Tibial nerve (tissue), 4 donors: Measurements from ENCODE around the gene FAM43A. TPM values are rescaled to one million over a fixed set of nuclear protein-coding genes. Genes with fewer than 3 reads are reported as not detected.

Experiments used
- DNase-seq, 2 donors: peaks; one replicate each; pipeline ENCODE4 v3.0.0-alpha.2; 2019; ENCODE audit warnings: low spot score in 2 of 2
- H3K27ac ChIP-seq, 4 donors: fragments of 200-600 bp; sonication (generic) in 3 of 4; one replicate each; pipeline ENCODE4 v1.5.1; 2017 to 2019; ENCODE audit warnings: mild to moderate bottlenecking in 1 of 4
- H3K27me3 ChIP-seq, 2 donors: fragments of 200-600 bp; sonication (generic) in 1 of 2; one replicate each; pipeline versions ENCODE4 v1.5.1 to v1.6.0; 2017 to 2019
- H3K36me3 ChIP-seq, 3 donors: fragments of 200-600 bp; sonication (generic); one replicate each; pipeline ENCODE4 v1.5.1; 2018 to 2019
- H3K4me1 ChIP-seq, 4 donors: fragments of 200-600 bp; sonication (generic) in 3 of 4; one replicate each; pipeline ENCODE4 v1.5.1; 2017 to 2019
- H3K4me3 ChIP-seq, 4 donors: fragments of 200-600 bp; sonication (generic) in 3 of 4; one replicate each; pipeline ENCODE4 v1.5.1; 2017 to 2019; ENCODE audit warnings: mild to moderate bottlenecking in 1 of 4, moderate library complexity in 1 of 4
- H3K9me3 ChIP-seq, 4 donors: fragments of 200-600 bp; sonication (generic) in 3 of 4; one replicate each; pipeline ENCODE4 v1.5.1; 2017 to 2019
- CTCF ChIP-seq, 5 experiments: fragments of 200-600 bp in 3 of 5; fragments of 450-650 bp in 2 of 5; sonication (generic) in 3 of 5; IDR thresholded peaks; one replicate each; pipeline ENCODE4 v1.5.1; 2016 to 2019; ENCODE audit warnings: antibody characterized with exemption in 5 of 5, mild to moderate bottlenecking in 3 of 5, moderate library complexity in 2 of 5
- EP300 ChIP-seq, 2 donors: sonication (generic); formaldehyde crosslinking; IDR thresholded peaks; one replicate each; pipeline ENCODE4 v1.6.1; 2017; ENCODE audit warnings: antibody characterized with exemption in 2 of 2, mild to moderate bottlenecking in 1 of 2
- POLR2A ChIP-seq, 2 donors: fragments of 450-650 bp; IDR thresholded peaks; one replicate each; pipeline ENCODE4 v1.6.1; 2017; ENCODE audit warnings: antibody characterized with exemption in 2 of 2, mild to moderate bottlenecking in 2 of 2, moderate library complexity in 2 of 2
- WGBS, 2 donors: methylation state at CpG; one replicate each; pipeline ENCODE4 v1.1.5; 2018; 5-methylcytosine and 5-hydroxymethylcytosine counted together
- total RNA-seq, 4 donors: library from RNA; depleted of rRNA; stranded (reverse); fragments of >200 nt; gene quantifications; one replicate each; pipeline ENCODE4 v1.1.0, GENCODE V29; 2016

Gene FAM43A
- total RNA-seq, 4 donors from 2014 or later: 19.8 to 47.7 (median 35.8) TPM

DNA sequence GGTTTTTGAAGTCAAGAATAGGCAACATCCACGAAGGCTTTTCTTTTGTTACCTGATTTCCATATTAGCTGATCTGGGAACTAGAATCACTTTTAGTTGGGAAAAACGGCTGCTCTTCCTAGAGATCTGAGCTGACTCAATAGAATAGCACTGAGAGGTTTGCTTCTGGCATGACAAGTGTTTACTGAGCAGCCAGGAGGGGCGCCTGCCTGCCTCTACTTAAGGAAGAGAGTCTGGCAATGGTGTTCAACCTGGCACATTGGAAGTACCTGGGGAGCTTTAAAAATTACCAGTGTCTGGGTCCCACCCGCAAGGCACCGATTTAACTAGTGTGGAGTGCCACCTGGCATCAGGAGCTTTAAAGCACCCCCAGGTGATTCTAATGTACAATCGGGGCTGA lies 34.4 kb downstream of the FAM43A start:
- no peak for DNase-seq
- 76 to 81% methylated on average over 6 of the region's 6 CpGs for WGBS, 2 donors
- no peaks in the 10 kb centered on the region for H3K9me3 ChIP-seq
- H3K4me1 ChIP-seq: no peaks in the 10 kb centered on the region
- TF ChIP-seq POLR2A (IDR thresholded peaks at IDR 0.05): no peak
- TF ChIP-seq EP300 (IDR thresholded peaks at IDR 0.05): no peak
- no peak for TF ChIP-seq CTCF (IDR thresholded peaks at IDR 0.05)
- no peaks in the 10 kb centered on the region for H3K27me3 ChIP-seq
- H3K27ac ChIP-seq: no peak overlapping the region
- no peak overlapping the region for H3K4me3 ChIP-seq
- H3K36me3 ChIP-seq: no peaks in the 10 kb centered on the region

DNA sequence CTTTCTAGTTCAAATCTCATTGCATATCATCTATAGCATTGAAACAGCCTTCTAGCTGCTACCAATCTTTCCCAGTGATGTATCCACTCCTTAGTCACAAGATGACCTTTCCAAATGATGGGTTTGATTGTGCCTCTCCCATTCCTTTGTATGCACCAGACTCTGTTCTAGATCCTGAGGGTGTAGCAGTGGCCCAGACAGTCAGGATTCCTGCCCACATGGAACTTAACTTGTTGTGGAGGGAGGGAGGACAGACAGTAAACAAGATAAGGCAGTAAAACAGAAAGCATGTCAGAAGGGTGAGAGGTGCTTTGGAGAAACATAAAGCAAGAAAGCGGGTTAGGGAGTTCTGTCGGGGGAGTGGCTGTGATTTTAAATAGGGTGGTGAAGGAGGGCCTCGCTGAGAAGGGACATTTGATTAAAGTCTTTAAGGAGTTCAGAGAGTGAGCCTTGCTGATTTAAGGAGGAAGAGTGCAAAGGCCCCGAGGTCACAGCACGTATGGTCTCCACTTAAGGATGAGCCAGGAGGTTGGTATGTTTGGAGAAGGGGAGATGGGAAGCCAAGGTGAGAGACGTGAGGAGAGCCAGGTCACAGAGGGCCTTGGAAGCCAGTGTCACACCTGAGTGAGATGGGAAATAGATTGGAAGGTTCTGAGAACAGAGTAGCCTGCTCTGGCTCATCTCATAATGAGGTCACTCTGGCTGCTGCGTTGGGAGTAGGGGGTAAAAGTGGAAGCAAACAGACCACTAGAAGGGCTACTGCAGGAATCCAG lies 38.3 kb downstream of the FAM43A start:
- no peak for DNase-seq
- no peaks in the 10 kb centered on the region for H3K9me3 ChIP-seq
- H3K27me3 ChIP-seq: no peaks in the 10 kb centered on the region
- no peaks in the 10 kb centered on the region for H3K36me3 ChIP-seq
- WGBS, 2 donors: 77 to 79% methylated on average over 7 of the region's 7 CpGs
- no peaks in the 10 kb centered on the region for H3K4me1 ChIP-seq
- TF ChIP-seq CTCF (IDR thresholded peaks at IDR 0.05): no peak
- no peak for TF ChIP-seq POLR2A (IDR thresholded peaks at IDR 0.05)
- TF ChIP-seq EP300 (IDR thresholded peaks at IDR 0.05): no peak
- no peak overlapping the region for H3K27ac ChIP-seq
- no peak overlapping the region for H3K4me3 ChIP-seq

- no peaks in the 10 kb centered on the region for H3K36me3 ChIP-seq
- H3K4me1 ChIP-seq: no peaks in the 10 kb centered on the region
- H3K27ac ChIP-seq: no peak overlapping the region
- DNase-seq: no peak
- H3K27me3 ChIP-seq: no peaks in the 10 kb centered on the region
- WGBS, 2 donors: 63 to 66% methylated on average over 5 of the region's 5 CpGs
- H3K4me3 ChIP-seq: no peak overlapping the region
- no peaks in the 10 kb centered on the region for H3K9me3 ChIP-seq
- TF ChIP-seq POLR2A (IDR thresholded peaks at IDR 0.05) (no peak), CTCF (IDR thresholded peaks at IDR 0.05) (no peak), EP300 (IDR thresholded peaks at IDR 0.05) (no peak)
These were observed 39.7 kb downstream of the FAM43A start for GRCh38 chr3:194725346-194725745.

GRCh38 chr3:194727435-194728128 lies 41.9 kb downstream of the FAM43A start:
- H3K4me1 ChIP-seq: no peaks in the 10 kb centered on the region
- H3K4me3 ChIP-seq: no peak overlapping the region
- DNase-seq: no peak
- no peak overlapping the region for H3K27ac ChIP-seq
- no peaks in the 10 kb centered on the region for H3K9me3 ChIP-seq
- TF ChIP-seq EP300 (IDR thresholded peaks at IDR 0.05): no peak
- no peak for TF ChIP-seq POLR2A (IDR thresholded peaks at IDR 0.05)
- TF ChIP-seq CTCF (IDR thresholded peaks at IDR 0.05): no peak
- WGBS, 2 donors: 65 to 68% methylated on average over 11 of the region's 11 CpGs
- H3K27me3 ChIP-seq: no peaks in the 10 kb centered on the region
- H3K36me3 ChIP-seq: no peaks in the 10 kb centered on the region

DNA sequence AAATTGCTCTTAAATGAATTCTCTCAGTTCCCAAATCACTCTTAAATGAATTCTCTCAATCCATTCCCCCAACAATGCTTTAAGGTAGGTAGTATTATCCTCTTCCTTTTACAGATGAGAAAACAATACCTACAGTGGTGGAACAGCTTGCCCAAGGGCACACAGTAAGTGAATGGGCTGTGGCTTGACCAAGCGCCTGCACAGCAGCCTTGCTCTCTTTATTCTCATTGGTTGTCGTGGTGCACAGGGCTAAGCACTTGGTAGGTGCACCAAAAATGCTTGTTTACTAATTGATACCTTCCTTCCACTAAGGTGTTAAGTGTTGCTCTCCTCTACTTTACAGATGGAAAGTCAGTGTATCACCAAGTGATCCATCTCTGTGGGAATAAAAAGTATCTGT lies 43.3 kb downstream of the FAM43A start:
- no peak for DNase-seq
- no peaks in the 10 kb centered on the region for H3K36me3 ChIP-seq
- H3K4me3 ChIP-seq: no peak overlapping the region
- no peaks in the 10 kb centered on the region for H3K9me3 ChIP-seq
- no peaks in the 10 kb centered on the region for H3K27me3 ChIP-seq
- TF ChIP-seq EP300 (IDR thresholded peaks at IDR 0.05) (no peak), POLR2A (IDR thresholded peaks at IDR 0.05) (no peak), CTCF (IDR thresholded peaks at IDR 0.05) (no peak)
- WGBS, 2 donors: 87 to 98% methylated on average over 2 of the region's 2 CpGs
- H3K4me1 ChIP-seq: no peaks in the 10 kb centered on the region
- no peak overlapping the region for H3K27ac ChIP-seq
